GM19455 (cell line): Measurements from ENCODE around the gene TOR2A.
"Not testable (repeated sequence)": the region's sequence is repeated elsewhere in the genome, so short reads cannot be mapped to it uniquely, and the experiment has no call there.

ENCODE experiments used
- ATAC-seq: cut with Tn5 transposase; IDR thresholded peaks from one replicate; pipeline ENCODE4 v1.9.1; 2021; ENCODE audit not compliant: unreplicated experiment

The TOR2A gene

DNA sequence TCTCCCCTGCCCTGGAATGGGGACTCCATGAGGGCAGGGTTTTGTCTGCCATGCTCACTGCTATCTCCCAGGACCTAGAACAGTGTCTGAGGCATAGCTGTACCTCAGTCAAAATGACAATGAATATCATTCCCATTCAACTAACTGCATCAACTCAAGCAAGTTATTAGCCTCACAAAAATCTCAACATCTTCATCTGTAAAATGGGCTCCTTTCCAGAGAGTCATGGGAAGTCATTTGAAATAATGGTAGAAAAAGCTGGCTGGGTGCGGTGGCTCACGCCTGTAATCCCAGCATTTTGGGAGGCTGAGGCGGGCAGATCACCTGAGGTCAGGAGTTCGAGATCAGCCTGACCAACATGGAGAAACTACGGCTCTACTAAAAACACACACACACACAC lies 34.0 kb upstream of the TOR2A start:
- no peak for ATAC-seq

DNA sequence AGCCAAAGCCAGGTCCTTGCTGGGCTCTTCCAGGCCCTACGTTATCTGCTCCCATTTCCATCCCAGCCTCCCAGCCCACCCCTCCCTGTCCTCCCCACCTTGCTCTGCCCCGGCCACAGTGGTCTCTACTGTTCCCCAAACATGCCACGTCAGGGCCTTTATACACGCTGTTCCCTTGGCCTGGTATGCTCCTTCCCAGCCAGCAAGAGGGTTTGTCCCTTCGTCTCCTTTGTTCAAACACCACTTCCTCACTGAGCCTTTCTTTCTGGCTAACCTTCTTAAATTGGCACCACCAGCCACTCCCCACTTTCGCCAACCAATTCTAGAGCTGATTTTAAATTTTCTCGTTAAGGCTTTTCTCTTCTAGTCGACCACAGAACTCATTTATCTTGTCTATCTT lies 33.6 kb upstream of the TOR2A start:
- ATAC-seq, result no peak

DNA sequence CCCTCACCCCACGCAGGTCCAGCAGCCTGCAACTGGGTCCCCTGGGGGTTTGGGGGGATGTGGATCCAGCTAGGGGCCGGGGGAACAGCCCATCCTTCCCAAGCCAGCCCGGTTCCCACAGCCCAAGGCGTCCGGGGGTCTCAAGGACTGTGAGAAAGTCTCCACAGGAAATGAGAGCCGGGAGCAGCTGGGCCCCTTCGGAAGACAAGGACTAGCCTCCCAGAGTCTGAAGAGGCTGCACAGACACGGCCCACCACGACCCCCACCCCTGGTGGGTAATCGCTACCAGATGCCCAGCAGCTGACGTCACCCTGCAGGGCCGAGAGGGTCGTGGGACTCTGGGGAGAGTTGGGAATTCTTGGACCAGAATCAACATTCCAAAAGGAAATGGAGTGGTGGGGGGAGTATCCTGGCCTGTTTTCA lies 32.8 kb upstream of the TOR2A start:
- ATAC-seq, result no peak

DNA sequence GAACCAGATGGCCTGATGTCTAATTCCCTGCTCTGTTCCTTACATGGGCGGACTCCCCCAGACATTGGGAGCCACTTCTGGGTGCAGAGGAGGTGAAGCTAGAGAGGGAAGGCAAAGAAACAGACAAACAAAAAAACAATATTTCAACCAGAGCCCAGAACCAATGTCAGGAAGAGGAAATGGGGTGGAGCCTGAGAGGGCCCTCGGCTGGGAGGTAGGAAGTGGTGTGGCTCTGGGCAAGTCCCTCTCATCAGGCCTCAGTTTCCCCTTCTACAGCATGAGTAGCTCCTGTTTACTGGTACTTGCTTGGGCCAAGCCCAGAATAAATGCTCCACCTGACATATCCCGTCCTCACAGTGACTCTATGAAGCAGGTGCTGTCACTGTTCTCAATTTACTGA lies 32.3 kb upstream of the TOR2A start:
- no peak for ATAC-seq

DNA sequence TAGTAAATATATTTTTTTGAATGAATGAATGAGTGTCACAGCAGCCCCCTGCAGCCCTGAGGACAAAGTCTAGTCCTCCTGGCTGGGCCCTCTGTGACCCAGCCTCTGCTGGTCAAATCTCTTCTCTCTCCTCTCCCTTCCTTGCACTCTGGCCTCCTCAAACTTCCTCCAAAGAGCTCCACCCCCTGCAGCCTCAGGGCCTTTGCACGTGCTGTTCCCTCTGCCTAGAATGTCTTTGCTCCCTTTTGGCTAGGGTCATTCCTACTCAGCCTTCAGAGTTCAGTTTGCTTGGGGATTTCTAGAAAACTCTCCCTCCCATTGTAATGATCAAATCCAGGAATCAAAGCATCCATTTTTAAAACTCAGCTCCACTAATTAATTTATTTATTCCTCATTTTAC lies 30.3 kb upstream of the TOR2A start:
- no peak for ATAC-seq

DNA sequence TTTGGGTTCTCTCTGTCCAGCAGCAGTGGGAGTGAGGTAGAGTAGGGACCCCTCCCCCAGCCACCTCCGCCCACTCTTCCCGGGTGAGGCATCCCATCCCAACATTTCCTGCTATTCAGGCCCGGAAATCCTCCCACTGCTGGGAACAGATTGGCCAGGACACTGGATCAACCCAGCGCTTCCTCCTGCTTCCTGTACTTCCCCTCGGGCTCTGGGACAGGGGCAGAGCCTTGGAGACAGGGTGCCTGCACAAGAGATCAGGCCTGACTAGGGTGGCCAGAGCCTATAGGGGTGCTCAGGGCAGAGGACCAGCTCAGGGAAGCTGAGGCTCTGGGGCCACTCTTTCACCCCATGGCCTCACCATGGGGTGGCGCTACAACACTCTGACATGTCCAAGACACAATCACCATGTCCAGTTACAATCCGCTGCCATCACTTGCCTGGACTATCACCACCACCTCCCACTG lies 28.9 kb upstream of the TOR2A start:
- no peak for ATAC-seq

DNA sequence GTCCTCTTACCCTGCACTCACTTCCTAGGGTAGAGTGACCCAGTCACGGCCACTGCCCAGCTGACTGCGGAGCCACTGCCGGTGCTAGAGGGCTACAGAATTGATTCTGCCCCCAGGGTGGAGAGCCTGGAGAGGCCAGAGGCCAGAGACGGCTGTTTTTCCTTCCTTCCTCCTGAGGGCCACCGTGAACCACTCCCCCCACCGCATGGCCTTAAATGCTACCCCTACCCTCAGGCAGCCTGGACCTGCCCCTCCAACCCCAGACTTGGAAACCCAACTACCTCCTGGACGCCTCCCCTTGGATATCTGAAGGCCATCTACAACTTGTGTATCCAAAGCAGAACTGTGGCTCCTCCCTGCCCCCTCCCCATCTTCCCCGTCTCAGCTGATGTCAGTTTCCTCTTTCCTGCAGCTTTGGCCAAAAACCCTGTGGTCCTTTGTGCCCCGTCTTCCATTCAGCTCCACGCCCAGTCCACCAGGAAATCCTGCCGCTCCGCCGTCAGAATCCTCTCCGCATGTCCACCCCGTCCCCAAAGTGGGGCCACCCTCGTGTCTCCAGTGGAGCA lies 27.1 kb upstream of the TOR2A start:
- ATAC-seq, result no peak

DNA sequence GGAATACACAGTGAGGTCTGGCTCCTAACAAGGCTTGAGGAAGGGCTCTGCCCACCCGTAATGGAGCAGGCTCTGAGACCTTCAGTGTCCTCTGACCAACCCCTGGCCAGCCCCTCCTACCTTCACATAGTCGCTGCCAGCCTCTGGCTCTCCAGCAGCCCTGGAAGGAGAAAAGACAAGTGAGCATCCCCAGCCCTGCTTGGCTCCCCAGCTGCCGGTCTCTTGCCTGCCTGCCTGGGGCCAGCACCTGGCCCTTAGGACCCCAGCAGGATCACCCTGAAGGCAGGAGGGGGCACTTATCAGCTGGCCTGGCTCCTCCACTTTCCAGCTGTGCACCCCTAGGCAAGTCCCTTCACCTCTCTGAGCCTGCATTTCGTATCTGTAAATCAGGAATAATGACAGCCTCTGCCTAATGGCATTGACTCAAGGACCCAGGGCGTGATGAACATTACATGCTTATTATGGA lies 26.4 kb upstream of the TOR2A start:
- ATAC-seq, result no peak

DNA sequence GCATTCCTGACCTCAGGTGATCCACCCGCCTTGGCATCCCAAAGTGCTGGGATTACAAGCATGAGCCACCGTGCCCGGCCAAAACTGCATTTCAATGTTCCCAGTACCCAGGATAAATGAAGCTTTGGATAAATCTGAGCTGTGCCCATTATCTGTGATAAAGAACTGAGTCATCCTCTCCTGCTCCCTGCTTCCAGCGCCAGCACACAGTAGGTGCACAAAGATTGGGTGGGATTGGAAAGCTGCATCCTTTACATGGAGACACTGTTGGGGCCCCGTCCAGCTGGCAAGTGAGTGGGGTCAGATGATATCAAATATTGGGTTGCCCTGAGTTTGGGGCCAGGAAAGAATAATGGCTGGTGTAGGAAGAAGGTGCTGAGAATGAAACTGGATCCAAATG lies 26.0 kb upstream of the TOR2A start:
- no peak for ATAC-seq

DNA sequence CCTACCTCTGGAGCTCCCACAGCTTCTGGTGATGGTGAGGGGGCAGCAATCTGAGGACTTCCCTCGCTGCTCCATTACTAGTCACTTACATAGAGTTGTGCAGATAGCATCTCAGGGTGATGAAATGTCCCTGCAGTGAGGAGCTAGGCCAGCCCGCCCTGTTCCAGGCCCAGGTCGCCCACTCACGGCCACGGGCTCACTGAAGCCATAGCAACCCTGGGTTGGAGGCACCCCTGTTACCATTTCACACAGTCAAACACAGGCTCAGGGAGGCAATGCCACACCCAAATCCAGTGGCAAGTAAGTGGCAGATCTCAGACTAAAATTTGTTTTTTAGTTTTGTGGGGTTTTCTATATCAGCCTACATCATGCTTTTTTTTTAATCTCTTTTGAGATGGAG lies 23.7 kb upstream of the TOR2A start:
- ATAC-seq, result no peak

DNA sequence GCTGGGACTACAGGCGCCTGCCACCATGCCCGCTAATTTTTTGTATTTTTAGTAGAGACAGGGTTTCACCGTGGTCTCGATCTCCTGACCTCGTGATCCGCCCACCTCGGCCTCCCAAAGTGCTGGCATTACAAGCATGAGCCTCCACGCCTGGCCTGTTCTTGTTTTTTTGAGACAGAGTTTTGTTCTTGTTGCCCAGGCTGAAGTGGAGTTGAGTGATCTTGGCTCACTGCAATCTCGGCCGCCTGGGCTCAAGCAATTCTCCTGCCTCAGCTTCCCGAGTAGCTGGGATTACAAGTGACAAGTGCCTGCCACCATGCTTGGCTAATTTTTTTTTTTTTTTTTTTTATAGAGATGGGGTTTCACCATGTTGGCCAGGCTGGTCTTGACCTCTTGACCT lies 21.7 kb upstream of the TOR2A start:
- not testable (repeated sequence) for ATAC-seq

DNA sequence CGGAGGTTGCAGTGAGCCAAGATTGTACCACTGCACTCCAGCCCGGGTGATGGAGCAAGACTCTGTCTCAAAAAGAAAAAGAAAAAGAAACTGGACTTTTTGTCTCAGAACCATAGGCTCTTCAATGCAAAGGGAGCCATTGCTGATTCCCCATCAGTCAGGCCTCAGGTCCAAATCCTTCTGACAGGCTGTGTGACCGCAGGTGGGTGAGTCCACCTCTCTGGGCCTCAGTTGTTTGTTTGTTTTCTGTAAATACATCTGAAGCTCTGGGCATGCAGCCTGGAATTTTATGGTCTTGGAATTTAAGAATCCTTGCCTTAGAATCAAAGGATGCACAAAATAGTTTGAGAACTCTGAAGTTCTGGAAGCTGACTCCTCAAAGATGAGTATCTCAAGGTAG lies 21.1 kb upstream of the TOR2A start:
- ATAC-seq, result no peak

DNA sequence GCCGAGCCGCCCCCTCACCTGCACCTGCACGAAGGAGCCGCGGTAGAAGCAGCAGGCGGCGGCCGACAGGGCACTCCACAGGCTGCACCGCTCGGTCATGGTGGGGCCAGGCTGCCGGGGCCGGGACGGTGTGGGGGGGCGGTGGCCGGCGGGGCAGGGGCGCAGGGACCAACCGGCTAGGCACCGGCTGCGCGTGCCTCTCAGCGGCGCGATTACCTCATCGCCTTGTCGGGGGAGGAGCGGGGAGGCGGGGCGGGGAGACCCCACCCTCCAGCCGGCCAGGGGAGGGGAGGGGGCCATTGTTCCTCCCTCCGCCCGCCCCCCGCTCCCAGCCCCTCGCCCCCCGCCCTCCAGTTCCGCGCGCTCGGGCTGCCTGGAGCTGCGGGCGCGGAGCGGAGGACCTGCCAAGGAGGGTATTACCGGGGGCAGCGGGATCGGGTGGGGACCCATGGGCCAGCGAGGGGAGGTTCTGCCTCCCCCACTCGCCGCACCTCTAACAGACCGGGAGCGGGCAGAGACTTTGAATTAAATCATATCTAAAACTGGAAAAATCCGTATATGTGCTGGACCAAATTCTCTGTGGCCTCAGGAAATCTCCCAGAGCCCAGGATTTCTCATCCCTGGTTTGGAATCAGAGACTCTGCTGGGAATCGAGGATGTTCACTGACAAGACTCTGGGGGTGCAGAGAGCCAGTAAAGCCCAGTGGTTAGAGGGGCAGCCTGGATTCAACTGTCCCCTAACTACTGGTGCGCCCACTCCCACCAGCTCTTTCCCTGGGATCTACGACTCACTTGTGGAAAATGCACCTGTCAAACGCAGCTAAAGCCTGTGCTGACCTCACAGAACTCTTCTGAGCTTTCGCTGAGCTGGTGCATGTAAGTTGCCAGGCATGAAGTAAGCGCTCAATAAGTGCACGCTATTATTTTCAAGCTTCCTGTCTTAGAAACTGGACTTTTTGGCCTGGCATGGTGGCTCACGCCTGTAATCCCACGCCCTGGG lies 20.3 kb upstream of the TOR2A start:
- no peak for ATAC-seq

DNA sequence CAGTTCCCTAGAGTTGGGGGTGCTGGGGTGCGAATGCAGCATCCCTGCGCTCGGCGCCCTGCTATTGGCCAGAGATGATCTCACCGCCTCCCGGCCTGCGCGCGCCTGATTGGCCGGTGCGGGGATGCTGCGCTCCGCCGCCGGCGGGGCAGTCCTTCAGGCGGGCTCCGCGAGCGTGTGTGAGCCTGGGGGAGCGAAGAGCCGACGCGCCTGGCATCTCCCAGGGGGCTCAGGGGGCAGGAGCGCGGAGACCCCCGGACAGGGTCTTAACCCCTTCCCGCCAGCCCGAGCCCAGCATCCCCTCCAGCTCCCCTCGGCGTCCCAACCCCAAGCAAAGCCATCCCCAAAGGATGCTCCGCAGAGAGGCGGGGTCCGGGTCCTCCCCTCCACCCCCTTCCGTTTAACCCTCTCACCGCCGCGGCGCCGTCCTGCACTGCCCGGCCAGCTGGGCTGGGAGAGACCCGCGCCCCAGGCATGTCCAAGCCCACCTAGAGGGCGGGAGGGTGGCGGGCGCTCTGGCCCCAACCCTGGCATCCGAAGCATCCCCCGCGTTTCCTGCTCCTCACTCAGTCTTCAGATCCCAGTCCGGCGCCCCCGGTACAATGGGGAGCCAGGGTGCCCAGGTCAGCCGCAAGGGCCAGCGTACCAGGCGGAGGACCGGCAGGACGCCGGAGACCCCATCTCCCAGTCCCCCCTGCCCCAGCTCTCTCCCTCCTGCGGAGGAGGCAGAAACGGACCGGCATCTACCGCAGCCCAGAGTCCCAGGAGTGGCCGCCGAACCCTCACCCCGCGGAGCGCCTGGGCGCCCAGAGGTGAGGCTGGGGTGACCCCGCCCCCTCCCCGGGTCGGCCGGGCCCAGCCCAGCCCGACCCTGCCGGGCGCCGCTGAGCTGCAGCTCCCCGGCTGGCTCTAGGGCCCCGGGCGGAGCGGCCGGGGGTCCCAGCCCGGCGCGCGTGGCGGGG lies 19.3 kb upstream of the TOR2A start:
- no peak for ATAC-seq

DNA sequence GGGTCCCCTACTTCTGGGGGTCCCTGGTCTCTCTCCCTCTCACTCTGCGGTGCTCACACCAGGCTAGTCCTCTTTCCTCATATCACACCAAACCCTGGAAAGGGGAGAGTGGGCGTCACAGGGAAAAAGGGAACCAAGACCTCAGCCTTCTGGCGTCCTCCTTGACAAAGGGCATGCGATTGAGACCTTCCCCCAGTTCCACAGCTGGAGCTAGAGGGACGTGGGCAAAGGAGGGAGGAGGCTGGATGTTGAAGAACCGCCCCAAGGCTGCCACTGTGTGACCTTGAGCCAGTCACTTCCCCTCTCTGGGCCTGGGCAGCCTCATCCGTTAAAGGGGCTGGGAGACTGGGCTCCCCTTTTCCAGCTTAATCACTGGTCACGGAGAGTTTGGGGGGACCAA lies 18.5 kb upstream of the TOR2A start:
- ATAC-seq, result no peak

DNA sequence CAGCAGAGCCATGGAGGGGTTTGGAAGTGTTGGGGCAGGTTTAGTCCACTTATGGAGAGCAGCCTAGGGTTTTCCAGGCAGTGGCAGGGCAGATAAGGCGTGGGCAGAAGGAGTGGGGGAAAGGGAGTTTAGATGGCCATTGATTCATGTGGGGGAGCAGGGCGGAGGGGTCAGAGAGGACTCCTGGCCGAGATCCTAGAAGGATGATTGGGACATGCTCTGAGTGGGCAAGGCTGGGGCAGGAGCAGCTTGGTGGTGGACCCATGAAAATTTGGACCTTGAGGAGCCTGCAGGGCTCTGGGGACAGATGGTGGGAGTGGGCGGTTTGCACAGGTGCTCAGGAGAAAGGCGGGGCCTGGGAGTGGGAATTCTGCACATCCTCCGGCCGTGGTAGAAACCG lies 18.1 kb upstream of the TOR2A start:
- ATAC-seq, result no peak

DNA sequence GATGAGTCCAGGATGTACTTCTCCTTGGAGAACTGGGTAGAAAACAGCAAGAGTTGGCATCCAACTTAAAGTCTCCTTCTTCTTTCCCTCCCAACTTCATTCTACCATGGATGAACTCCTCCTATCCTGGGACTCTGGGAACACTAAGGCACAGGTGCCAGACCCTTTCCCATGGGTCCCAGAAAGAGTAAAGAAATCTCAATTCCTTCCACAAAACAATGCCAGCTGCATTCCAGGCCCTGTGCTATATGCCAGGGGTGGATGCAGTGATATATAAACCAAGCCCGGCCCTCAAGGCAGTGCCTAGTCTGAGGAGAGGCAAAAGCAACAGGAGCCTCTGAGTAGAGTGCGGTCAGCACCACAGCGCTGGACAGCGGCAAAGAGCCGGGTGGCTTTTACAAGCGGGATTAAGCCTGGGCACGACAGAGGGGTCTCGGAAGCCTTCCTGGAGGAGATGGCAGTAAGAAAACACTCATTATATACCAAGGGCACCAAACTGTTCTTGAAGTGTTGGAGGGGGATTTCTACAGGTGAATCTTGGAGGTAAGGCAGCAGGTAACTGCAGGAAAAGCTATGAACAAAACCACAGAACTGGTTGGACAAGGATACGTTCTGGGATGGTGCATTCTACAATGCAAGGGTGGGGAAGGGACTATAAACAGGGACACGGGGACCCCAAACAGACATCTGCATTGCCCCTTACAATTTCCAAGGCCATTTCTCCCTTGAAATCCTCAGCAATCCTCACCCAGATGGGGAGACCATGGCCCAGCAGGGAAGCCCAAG lies 16.4 kb upstream of the TOR2A start:
- ATAC-seq, result no peak

DNA sequence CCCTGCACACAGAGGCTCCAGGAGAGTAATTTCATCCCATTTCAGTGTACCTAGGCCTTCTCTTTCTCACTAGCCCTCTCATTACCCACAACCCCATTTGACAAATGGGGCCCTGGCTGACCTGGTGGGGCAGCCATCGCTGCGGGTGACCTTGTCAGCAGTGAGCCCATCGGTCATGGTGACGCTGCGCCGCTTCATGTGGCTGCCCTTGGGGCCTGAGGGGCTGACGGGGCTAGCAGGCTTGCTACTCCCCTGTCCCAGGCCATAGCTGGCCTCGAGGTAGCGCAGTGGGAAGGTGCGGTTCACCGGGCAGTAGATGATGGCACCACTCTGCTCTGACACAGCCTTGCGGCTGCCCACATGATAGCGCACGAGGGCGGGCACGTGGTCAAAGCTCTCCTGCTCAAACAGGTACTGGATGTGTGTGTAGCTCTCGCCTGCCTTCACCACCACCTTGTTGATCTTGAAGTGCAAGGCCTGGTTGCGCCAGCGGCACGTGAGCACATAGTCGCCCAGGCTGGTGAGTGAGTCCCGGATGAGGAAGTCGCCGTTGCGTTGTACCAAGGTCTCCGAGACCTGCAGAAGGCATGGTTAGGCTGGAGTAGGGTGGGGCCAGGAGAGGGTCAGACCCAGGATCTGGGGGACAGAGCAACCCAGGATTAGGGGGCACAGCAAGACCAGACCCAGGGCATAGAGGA lies 14.1 kb upstream of the TOR2A start:
- no peak for ATAC-seq

DNA sequence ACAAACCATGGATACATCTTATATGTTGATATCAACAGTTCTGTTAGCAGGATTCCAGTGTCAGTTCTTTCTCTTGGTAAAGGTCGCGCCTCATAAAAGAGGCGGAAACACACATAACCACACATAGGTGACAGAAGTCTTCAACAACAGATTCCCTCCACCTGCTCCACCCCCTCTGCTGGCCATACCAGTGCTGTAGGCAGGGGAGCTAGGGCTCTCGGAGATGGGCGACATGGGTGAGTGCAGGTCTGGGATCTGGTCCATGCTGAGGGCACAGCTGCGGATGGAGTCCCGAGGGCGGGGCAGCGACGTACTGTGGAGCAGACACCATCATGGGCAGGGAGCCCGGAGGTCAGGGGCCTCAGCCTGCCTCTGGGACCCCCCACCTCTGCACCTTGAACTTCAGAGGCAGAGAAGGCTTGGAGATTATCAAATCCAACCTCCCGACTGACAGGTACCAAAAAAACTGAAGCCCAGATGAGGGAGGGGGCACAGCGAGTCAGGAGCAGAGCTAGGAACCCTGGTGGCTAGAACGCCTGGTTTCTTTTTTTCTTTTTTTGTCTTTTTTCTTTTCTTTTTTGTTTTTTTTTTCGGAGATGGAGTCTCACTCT lies 12.0 kb upstream of the TOR2A start:
- ATAC-seq, result no peak
